ENCODE results near the gene AGR2.

Gene AGR2

GRCh38 chr7:16742547-16742946 lies 62.3 kb downstream of the AGR2 start:
- no peaks in the 10 kb centered on the region for H3F3A ChIP-seq (ENCODE audit: low read depth)
- H3K9ac ChIP-seq (ENCODE audit: low read depth, low read length, poor library complexity, severe bottlenecking) = no peak overlapping the region
- H2AFZ ChIP-seq (ENCODE audit: low read length) = no peak overlapping the region
- H3K4me2 ChIP-seq (ENCODE audit: low read depth, low read length, poor library complexity, severe bottlenecking) = no peak overlapping the region
- no peaks in the 10 kb centered on the region for H4K20me1 ChIP-seq (ENCODE audit: insufficient read depth, low read length, poor library complexity, severe bottlenecking)
- H3K4me3 ChIP-seq (ENCODE audit: low read length, poor library complexity, severe bottlenecking) = no peak overlapping the region
- H3K4me1 ChIP-seq (ENCODE audit: insufficient read depth, low read length, poor library complexity, severe bottlenecking) = peaks cover 15% of the 10 kb centered on the region
- H3K36me3 ChIP-seq (ENCODE audit: insufficient read depth, low read length) = no peaks in the 10 kb centered on the region
- no peaks in the 10 kb centered on the region for H3K27me3 ChIP-seq (ENCODE audit: insufficient read depth, low read length, poor library complexity, severe bottlenecking)
- no peaks in the 10 kb centered on the region for H3K9me2 ChIP-seq (replicated peaks; ENCODE audit: low read depth, low read length)
- no peaks in the 10 kb centered on the region for H3K79me2 ChIP-seq (ENCODE audit: insufficient read depth, low read length)
- H3K9me3 ChIP-seq (ENCODE audit: insufficient read depth, low read depth, low read length) = no peaks in the 10 kb centered on the region
- TF ChIP-seq CTCF (conservative IDR thresholded peaks at IDR 0.05; ENCODE audit: low read length) = no peak
- TF ChIP-seq EZH2phosphoT487 (IDR thresholded peaks at IDR 0.05; ENCODE audit: borderline replicate concordance) = no peak

Measured in Loucy (cell line).